ENCODE measurements around the gene ANGPTL8. TPM values are rescaled to one million over a fixed set of nuclear protein-coding genes. Genes with fewer than 3 reads are reported as not detected.

ANGPTL8 gene
- total and polyA plus RNA-seq, 9 of the 15 experiments (the other 6 are each of a cell fraction or from before 2014, with no cell fraction given) = not detected

DNA sequence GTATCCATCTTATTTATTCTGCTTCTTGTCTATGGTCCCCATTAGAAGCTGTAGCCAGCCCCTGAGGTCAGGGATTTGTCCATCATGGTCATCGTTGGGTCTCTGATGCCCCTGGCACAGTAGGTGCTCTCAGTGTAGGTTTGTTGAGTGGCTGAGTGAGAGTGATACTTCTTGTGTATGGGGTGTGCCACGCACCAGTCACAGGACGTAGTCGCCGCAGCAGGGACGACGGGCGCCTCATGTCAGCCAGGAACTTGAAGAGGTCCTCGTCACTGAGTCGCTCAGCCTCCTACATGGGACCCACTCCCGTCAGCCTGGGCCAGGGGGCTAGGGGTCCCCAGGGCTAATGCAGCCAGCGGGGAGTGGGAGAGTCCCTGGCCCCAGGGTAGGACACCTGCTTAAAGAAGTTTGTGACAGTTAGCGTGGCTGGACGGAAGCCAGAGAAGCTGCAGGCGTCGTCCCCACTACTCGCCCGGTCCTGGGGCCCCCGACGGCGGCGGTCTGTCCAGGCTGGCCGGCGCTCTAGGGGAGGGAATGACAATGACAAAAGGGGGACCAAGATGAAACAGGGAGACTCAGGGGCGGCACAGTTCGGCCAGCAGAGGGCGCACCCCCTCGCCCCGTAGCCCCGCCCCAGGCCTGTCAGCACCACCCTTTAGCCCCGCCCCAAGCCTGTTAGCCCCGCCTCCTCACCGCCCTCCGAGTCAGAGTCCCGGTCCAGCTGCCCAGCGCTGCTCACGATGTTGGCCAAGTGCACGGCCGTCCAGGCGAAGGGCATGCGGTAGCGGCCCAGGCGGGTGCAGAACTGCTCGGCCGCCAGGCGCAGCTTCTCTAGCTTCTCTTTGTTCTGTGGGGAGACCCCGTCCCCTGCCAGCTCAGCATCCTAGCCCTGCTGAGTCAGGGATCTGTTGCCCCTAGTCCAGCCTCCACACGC is 3.7 kb downstream of the ANGPTL8 start:
- Histone ChIP-seq H4K20me1 (replicated peaks; ENCODE audit: control insufficient read depth, insufficient read depth, low read length) (no peaks in the 10 kb centered on the region), H3K9me1 (ENCODE audit: control insufficient read depth, insufficient read depth, low read length) (no peaks in the 10 kb centered on the region), H3K4me1 (replicated peaks in 1 of 2; ENCODE audit: control insufficient read depth in 2 of 2, insufficient read depth in 2 of 2, low read length in 2 of 2) (peaks cover 0 to 32% of the 10 kb centered on the region in 2 experiments; a peak in 2 of 5 replicates), H3K4me3 (no peak overlapping the region), H3K9me3 (replicated peaks; ENCODE audit: control insufficient read depth, insufficient read depth, low read depth, low read length) (no peaks in the 10 kb centered on the region), H3K4me2 (ENCODE audit: insufficient read depth, low read length) (peak overlapping the region; percentile 73), H3K27ac (ENCODE audit: extremely low read depth, low read depth, low read length) (no peak overlapping the region), H3K9ac (ENCODE audit: insufficient read depth in 1 of 2, low read depth in 2 of 2, low read length in 2 of 2) (peak overlapping the region in 1 of 2 experiments; percentile 85; a peak in 2 of 4 replicates), H3K79me2 (ENCODE audit: control insufficient read depth, insufficient read depth, low read length) (no peaks in the 10 kb centered on the region), H3K27me3 (ENCODE audit: control insufficient read depth in 2 of 2, insufficient read depth in 2 of 2, low read length in 2 of 2) (no peaks in the 10 kb centered on the region), H3K36me3 (ENCODE audit: control insufficient read depth, insufficient read depth, low read length) (peaks cover 7% of the 10 kb centered on the region; the same call in 1 of the 3 replicates), H2AFZ (ENCODE audit: low read depth, low read length) (peak overlapping the region; percentile 63)
- ChIA-PET POLR2A (interaction anchor here (0.6 to 1.5 kb wide), 5 partner anchors 10 to 131 kb away, joined by 3 to 4 read pairs (median 3); no protein-coding TSS in a partner anchor), CTCF (ENCODE audit: low intra/inter-chr PET ratio) (interaction anchor here (0.6 to 1.0 kb wide), 3 partner anchors 25 to 239 kb away, joined by 3 to 4 read pairs (median 3); no protein-coding TSS in a partner anchor)
- WGBS (ENCODE audit: insufficient coverage, low coverage, missing lambda C conversion rate) = 22% methylated on average over 37 of the region's 48 CpGs
- ATAC-seq = peak; percentile 99
- FAIRE-seq = peak; percentile 75
- in situ Hi-C loops (cut with MboI) = no loop called here
- no TSS peak for BruUV-seq (replicated peaks)
- peak; percentile 91 to 99 (median 99) for DNase-seq (ENCODE audit: extremely low read depth in 1 of 4, low spot score in 3 of 4)
- intact Hi-C loops (cut with micrococcal nuclease) = no loop called here
- TF ChIP-seq, protein P1, sequence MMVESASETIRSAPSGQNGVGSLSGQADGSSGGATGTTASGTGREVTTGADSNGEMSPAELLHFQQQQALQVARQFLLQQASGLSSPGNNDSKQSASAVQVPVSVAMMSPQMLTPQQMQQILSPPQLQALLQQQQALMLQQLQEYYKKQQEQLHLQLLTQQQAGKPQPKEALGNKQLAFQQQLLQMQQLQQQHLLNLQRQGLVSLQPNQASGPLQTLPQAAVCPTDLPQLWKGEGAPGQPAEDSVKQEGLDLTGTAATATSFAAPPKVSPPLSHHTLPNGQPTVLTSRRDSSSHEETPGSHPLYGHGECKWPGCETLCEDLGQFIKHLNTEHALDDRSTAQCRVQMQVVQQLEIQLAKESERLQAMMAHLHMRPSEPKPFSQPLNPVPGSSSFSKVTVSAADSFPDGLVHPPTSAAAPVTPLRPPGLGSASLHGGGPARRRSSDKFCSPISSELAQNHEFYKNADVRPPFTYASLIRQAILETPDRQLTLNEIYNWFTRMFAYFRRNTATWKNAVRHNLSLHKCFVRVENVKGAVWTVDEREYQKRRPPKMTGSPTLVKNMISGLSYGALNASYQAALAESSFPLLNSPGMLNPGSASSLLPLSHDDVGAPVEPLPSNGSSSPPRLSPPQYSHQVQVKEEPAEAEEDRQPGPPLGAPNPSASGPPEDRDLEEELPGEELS (CRISPR knock-in tag; IDR thresholded peaks at IDR 0.05; ENCODE audit: borderline replicate concordance) = 0 out of 2 replicates have a peak, but pooled peaks have one; percentile 62
- TF ChIP-seq PRMT5 (CRISPR knock-in tag; IDR thresholded peaks at IDR 0.05) = no peak
- no peak for TF ChIP-seq TAF7 (tag; IDR thresholded peaks at IDR 0.05)
- no peak for TF ChIP-seq ZFPM2 (CRISPR knock-in tag; IDR thresholded peaks at IDR 0.05)
- TF ChIP-seq SIN3B (IDR thresholded peaks at IDR 0.05; ENCODE audit: low read depth) = no peak
- TF ChIP-seq, protein P2, sequence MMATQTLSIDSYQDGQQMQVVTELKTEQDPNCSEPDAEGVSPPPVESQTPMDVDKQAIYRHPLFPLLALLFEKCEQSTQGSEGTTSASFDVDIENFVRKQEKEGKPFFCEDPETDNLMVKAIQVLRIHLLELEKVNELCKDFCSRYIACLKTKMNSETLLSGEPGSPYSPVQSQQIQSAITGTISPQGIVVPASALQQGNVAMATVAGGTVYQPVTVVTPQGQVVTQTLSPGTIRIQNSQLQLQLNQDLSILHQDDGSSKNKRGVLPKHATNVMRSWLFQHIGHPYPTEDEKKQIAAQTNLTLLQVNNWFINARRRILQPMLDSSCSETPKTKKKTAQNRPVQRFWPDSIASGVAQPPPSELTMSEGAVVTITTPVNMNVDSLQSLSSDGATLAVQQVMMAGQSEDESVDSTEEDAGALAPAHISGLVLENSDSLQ (IDR thresholded peaks at IDR 0.05) = peak; percentile 76
- TF ChIP-seq ZNF143 (CRISPR knock-in tag; IDR thresholded peaks at IDR 0.05) = no peak
- TF ChIP-seq SMC3 (conservative IDR thresholded peaks at IDR 0.05; ENCODE audit: insufficient read depth, low read depth, low read length) = peak; percentile 37; the same call in 1 of the 2 replicates
- TF ChIP-seq, protein P3, sequence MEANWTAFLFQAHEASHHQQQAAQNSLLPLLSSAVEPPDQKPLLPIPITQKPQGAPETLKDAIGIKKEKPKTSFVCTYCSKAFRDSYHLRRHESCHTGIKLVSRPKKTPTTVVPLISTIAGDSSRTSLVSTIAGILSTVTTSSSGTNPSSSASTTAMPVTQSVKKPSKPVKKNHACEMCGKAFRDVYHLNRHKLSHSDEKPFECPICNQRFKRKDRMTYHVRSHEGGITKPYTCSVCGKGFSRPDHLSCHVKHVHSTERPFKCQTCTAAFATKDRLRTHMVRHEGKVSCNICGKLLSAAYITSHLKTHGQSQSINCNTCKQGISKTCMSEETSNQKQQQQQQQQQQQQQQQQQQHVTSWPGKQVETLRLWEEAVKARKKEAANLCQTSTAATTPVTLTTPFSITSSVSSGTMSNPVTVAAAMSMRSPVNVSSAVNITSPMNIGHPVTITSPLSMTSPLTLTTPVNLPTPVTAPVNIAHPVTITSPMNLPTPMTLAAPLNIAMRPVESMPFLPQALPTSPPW (CRISPR knock-in tag; IDR thresholded peaks at IDR 0.05) = peak; percentile 35; the same call in 1 of the 2 replicates
- no peak for TF ChIP-seq DMBX1 (CRISPR knock-in tag; IDR thresholded peaks at IDR 0.05; ENCODE audit: borderline replicate concordance)
- no peak for TF ChIP-seq XRCC4 (IDR thresholded peaks at IDR 0.05; ENCODE audit: extremely low read depth, insufficient read depth, insufficient read length)
- peak; percentile 31; the same call in 1 of the 2 replicates for TF ChIP-seq CREM (IDR thresholded peaks at IDR 0.05; ENCODE audit: low read depth)
- TF ChIP-seq, protein P4, sequence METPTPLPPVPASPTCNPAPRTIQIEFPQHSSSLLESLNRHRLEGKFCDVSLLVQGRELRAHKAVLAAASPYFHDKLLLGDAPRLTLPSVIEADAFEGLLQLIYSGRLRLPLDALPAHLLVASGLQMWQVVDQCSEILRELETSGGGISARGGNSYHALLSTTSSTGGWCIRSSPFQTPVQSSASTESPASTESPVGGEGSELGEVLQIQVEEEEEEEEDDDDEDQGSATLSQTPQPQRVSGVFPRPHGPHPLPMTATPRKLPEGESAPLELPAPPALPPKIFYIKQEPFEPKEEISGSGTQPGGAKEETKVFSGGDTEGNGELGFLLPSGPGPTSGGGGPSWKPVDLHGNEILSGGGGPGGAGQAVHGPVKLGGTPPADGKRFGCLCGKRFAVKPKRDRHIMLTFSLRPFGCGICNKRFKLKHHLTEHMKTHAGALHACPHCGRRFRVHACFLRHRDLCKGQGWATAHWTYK (CRISPR knock-in tag; IDR thresholded peaks at IDR 0.05) = no peak
- no peak for TF ChIP-seq BCL6 (CRISPR knock-in tag; IDR thresholded peaks at IDR 0.05)

All from K562 (cell line).